Kidney (tissue), 14 donors: ENCODE data around the gene MFSD12. TPM values are rescaled to one million over a fixed set of nuclear protein-coding genes. Genes with fewer than 3 reads are reported as not detected.

Source experiments
- DNase-seq, 5 donors: peaks; one replicate each; pipeline ENCODE4 v3.0.0-alpha.2; 2013 to 2020
- FAIRE-seq: peaks from 2 replicates; lab custom pipeline; 2012; peaks lifted over from hg19 to GRCh38; lab: Jason Lieb, UNC
- H3K27ac ChIP-seq, 2 donors: one replicate each; pipeline ENCODE4 v1.7.0; 2013; ENCODE audit warnings: low read depth in 2 of 2, low read length in 2 of 2, inconsistent platforms in 1 of 2
- H3K27me3 ChIP-seq: one replicate; pipeline ENCODE4 v1.7.1; 2013; ENCODE audit warnings: low read length, inconsistent platforms; ENCODE audit not compliant: control insufficient read depth, insufficient read depth
- H3K36me3 ChIP-seq, 3 donors: one replicate each; pipeline versions ENCODE4 v1.7.0 to v1.7.1; 2013; ENCODE audit warnings: low read length in 3 of 3, control low read depth in 1 of 3, inconsistent platforms in 1 of 3; ENCODE audit not compliant: insufficient read depth in 3 of 3, control insufficient read depth in 2 of 3
- H3K4me1 ChIP-seq, 3 donors: one replicate each; pipeline versions ENCODE4 v1.7.0 to v1.7.1; 2013; ENCODE audit warnings: low read length in 3 of 3, inconsistent platforms in 1 of 3, low read depth in 1 of 3; ENCODE audit not compliant: control insufficient read depth in 2 of 3, insufficient read depth in 2 of 3
- H3K4me3 ChIP-seq, 3 donors: one replicate each; pipeline versions ENCODE4 v1.7.0 to v1.8.1; 2013; ENCODE audit warnings: low read length in 3 of 3, control low read depth in 1 of 3, inconsistent platforms in 1 of 3
- H3K9ac ChIP-seq, 3 donors: one replicate each; pipeline versions ENCODE4 v1.7.0 to v1.7.1; 2013; ENCODE audit warnings: low read length in 3 of 3, control low read depth in 1 of 3, inconsistent platforms in 1 of 3
- H3K9me3 ChIP-seq, 3 donors: one replicate each; pipeline versions ENCODE4 v1.7.0 to v1.7.1; 2013; ENCODE audit warnings: low read length in 3 of 3, control low read depth in 1 of 3, inconsistent platforms in 1 of 3; ENCODE audit not compliant: control insufficient read depth in 2 of 3, insufficient read depth in 1 of 3
- CTCF ChIP-seq: IDR thresholded peaks from 3 replicates; pipeline ENCODE4 v1.5.1; 2012; ENCODE audit warnings: mild to moderate bottlenecking, moderate library complexity, borderline replicate concordance; ENCODE audit not compliant: insufficient read depth; ENCODE audit errors: extremely low read depth
- intact Hi-C: fragments of 100-400 bp; cut with DNase I; formaldehyde crosslinking; loops from one replicate; pipeline ENCODE4 v1.11.1; 2022
- polyA plus RNA-seq: library from polyadenylated mRNA; stranded (reverse); fragments of 350-450 nt; fragmentation: Illumina TruSeq; extraction: RNeasy Lipid Tissue Mini Kit (QIAGEN cat#74804); gene quantifications from one replicate; pipeline ENCODE4 v1.2.3, GENCODE V29; 2014; ENCODE audit warnings: low read depth, low replicate concordance; ENCODE audit not compliant: insufficient read depth
- total RNA-seq: library from RNA; stranded (reverse); fragmentation: NEBNext Ultra II Directional; extraction: Animal tissue kit (Norgen Biotek cat#: 25700); gene quantifications from one replicate; pipeline ENCODE4 v1.2.1, GENCODE V29; 2021
- donor health status: control.
- donor health status: control.
- donor health status: control.
- donor health status: control.
- donor health status: control.
- donor health status: DM: yes; HTN: yes; CAD: no.
- donor health status: Normal renal cell carcinoma (clear cell type).

MFSD12 gene
- total and polyA plus RNA-seq, 2 donors from 2014 or later, result 113 to 124 TPM

- FAIRE-seq, result no peak
- Histone ChIP-seq H3K27me3 (no peaks in the 10 kb centered on the region), H3K9ac (no peak overlapping the region), H3K36me3 (peaks cover 0 to 10% (median 0%) of the 10 kb centered on the region in 3 donors), H3K4me1 (peaks cover 0 to 13% (median 7%) of the 10 kb centered on the region in 3 donors), H3K4me3 (no peak overlapping the region), H3K9me3 (no peaks in the 10 kb centered on the region), H3K27ac (no peak overlapping the region)
- intact Hi-C loops, result no loop called here
- DNase-seq, result no peak
- TF ChIP-seq CTCF, result no peak
Measured at GRCh38 chr19:3512562-3513228, 44.7 kb downstream of the MFSD12 start.

DNA sequence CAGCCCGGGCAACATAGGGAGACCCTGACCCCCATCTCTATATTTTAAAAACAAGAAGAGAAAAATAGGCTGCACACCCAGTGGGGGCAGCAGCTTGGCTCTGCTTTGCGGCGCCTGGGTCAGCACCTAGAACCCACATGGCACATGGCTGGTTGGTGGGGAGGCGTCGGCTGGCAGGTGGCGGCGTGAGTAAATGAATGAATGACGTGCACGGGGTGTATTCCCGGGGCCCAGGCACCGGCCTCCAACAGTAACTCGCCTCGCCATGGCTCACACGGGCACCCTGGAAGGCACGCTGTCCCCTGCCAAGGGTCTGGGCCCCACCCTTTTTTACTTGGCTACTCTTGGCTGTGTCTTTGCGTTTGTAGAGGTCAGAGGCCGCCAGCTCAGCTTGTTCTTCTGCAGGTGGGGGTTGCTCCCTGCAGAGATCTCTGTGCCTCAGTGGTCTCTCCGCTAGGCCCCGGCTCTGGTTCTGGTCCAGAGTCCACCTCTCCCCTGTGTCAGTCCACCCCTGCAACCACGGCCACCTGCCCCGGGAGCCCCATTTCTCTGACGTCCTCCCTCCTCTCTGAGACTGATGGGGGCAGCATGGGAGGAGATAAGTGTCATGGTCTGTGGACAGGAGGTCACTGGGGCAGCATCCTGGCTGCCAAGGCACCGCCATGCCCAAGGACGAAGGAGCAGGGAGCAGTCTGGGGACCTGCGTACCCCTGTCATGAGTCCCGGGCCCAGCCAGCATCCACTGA, 45.7 kb downstream of the MFSD12 start:
- TF ChIP-seq CTCF, result no peak
- no peaks in the 10 kb centered on the region for H3K27me3 ChIP-seq
- H3K27ac ChIP-seq, result no peak overlapping the region
- H3K9me3 ChIP-seq, result no peaks in the 10 kb centered on the region
- H3K9ac ChIP-seq, result no peak overlapping the region
- intact Hi-C loops, result no loop called here
- DNase-seq (no peak), FAIRE-seq (no peak)
- H3K36me3 ChIP-seq, result peaks cover 0 to 10% (median 0%) of the 10 kb centered on the region in 3 donors
- H3K4me3 ChIP-seq, result no peak overlapping the region
- peaks cover 0 to 15% (median 7%) of the 10 kb centered on the region in 3 donors for H3K4me1 ChIP-seq

- TF ChIP-seq CTCF, result no peak
- peaks cover 0 to 10% (median 0%) of the 10 kb centered on the region in 3 donors for H3K36me3 ChIP-seq
- no peak for FAIRE-seq
- H3K9me3 ChIP-seq, result no peaks in the 10 kb centered on the region
- no peaks in the 10 kb centered on the region for H3K27me3 ChIP-seq
- H3K4me3 ChIP-seq, result no peak overlapping the region
- H3K4me1 ChIP-seq, result peaks cover 0 to 11% (median 7%) of the 10 kb centered on the region in 3 donors
- intact Hi-C loops, result no loop called here
- DNase-seq, result no peak
- H3K9ac ChIP-seq, result no peak overlapping the region
- H3K27ac ChIP-seq, result no peak overlapping the region
Measured at GRCh38 chr19:3510727-3511126, 46.7 kb downstream of the MFSD12 start.
